Fibroblast of lung (primary cell): ENCODE measurements around the gene CES2. TPM values are rescaled to one million over a fixed set of nuclear protein-coding genes. Genes with fewer than 3 reads are reported as not detected.

Source experiments
- DNase-seq, 2 donors: peaks; one replicate each; pipeline versions ENCODE4 v3.0.0 to v3.0.0-alpha.2; 2010; ENCODE audit warnings: low read depth in 2 of 2
- H2AFZ ChIP-seq: 2 replicates; pipeline ENCODE4 v1.5.1; 2012; ENCODE audit warnings: low read length, control low read depth, inconsistent platforms
- H3K27ac ChIP-seq: 2 replicates; pipeline ENCODE4 v1.5.1; 2011; ENCODE audit warnings: low read length, control low read depth; ENCODE audit not compliant: insufficient read depth
- H3K27me3 ChIP-seq: 2 replicates; pipeline ENCODE4 v1.5.1; 2011; ENCODE audit warnings: mild to moderate bottlenecking, low read length; ENCODE audit not compliant: control insufficient read depth, insufficient read depth
- H3K36me3 ChIP-seq: 2 replicates; pipeline ENCODE4 v1.5.1; 2011; ENCODE audit warnings: low read length; ENCODE audit not compliant: control insufficient read depth, insufficient read depth
- H3K4me1 ChIP-seq: 2 replicates; pipeline ENCODE4 v1.5.1; 2011; ENCODE audit warnings: low read length; ENCODE audit not compliant: control insufficient read depth, insufficient read depth; ENCODE audit errors: extremely low read depth
- H3K4me2 ChIP-seq: 2 replicates; pipeline ENCODE4 v1.5.1; 2011; ENCODE audit warnings: low read length, control low read depth; ENCODE audit not compliant: insufficient read depth; ENCODE audit errors: extremely low read depth
- H3K4me3 ChIP-seq, 4 experiments: fragments of 200-600 bp in 1 of 4; sonication (generic) in 1 of 4; replicated peaks in 1 of 4; 2 replicates each; pipeline ENCODE4 v1.5.1; 2011 to 2016; ENCODE audit warnings: low read length in 4 of 4, low read depth in 3 of 4, mild to moderate bottlenecking in 3 of 4, control low read depth in 2 of 4, inconsistent platforms in 1 of 4, mixed read lengths in 1 of 4; ENCODE audit not compliant: insufficient read depth in 1 of 4; ENCODE audit errors: control extremely low read depth in 1 of 4
- H3K79me2 ChIP-seq: 2 replicates; pipeline ENCODE4 v1.5.1; 2012; ENCODE audit warnings: mild to moderate bottlenecking, low read length, inconsistent platforms; ENCODE audit not compliant: control insufficient read depth, insufficient read depth
- H3K9ac ChIP-seq: 2 replicates; pipeline ENCODE4 v1.5.1; 2011; ENCODE audit warnings: mild to moderate bottlenecking, low read length, control low read depth; ENCODE audit not compliant: insufficient read depth
- H3K9me3 ChIP-seq: 2 replicates; pipeline ENCODE4 v1.5.1; 2012; ENCODE audit warnings: low read depth, low read length; ENCODE audit not compliant: control insufficient read depth, insufficient read depth
- H4K20me1 ChIP-seq: 2 replicates; pipeline ENCODE4 v1.5.1; 2011; ENCODE audit warnings: low read length; ENCODE audit not compliant: control insufficient read depth, insufficient read depth; ENCODE audit errors: extremely low read depth
- EZH2 ChIP-seq: IDR thresholded peaks from 2 replicates; pipeline ENCODE4 v1.5.1; 2012; ENCODE audit warnings: low read length, control low read depth, mild to moderate bottlenecking; ENCODE audit errors: missing control alignments
- polyA plus RNA-seq, 2 donors: library from polyadenylated mRNA; depleted of rRNA in 1 of 2; stranded (reverse) in 1 of 2; unstranded in 1 of 2; fragments of >200 nt; gene quantifications; 2 replicates each; pipeline ENCODE4 v1.2.1, GENCODE V29; 2011 to 2012; ENCODE audit warnings: missing spikeins in 1 of 2
- total RNA-seq: library from RNA; depleted of rRNA; stranded (reverse); fragments of >200 nt; gene quantifications from 2 replicates; pipeline ENCODE4 v1.2.1, GENCODE V29; 2014
- TF ChIP-seq, protein P1 (sequence below), 2 donors: IDR thresholded peaks in 1 of 2; conservative IDR thresholded peaks in 1 of 2; 1 replicate in 1 of 2; 2 replicates in 1 of 2; pipeline ENCODE4 v1.5.1; 2011 to 2012; ENCODE audit warnings: low read length in 2 of 2, control low read depth in 1 of 2, inconsistent platforms in 1 of 2, low read depth in 1 of 2, mild to moderate bottlenecking in 1 of 2

CES2 gene
- total and polyA plus RNA-seq, 2 donors (not counting 1 experiment from before 2014, with no cell fraction given), result 22.9 to 47.6 TPM

DNA sequence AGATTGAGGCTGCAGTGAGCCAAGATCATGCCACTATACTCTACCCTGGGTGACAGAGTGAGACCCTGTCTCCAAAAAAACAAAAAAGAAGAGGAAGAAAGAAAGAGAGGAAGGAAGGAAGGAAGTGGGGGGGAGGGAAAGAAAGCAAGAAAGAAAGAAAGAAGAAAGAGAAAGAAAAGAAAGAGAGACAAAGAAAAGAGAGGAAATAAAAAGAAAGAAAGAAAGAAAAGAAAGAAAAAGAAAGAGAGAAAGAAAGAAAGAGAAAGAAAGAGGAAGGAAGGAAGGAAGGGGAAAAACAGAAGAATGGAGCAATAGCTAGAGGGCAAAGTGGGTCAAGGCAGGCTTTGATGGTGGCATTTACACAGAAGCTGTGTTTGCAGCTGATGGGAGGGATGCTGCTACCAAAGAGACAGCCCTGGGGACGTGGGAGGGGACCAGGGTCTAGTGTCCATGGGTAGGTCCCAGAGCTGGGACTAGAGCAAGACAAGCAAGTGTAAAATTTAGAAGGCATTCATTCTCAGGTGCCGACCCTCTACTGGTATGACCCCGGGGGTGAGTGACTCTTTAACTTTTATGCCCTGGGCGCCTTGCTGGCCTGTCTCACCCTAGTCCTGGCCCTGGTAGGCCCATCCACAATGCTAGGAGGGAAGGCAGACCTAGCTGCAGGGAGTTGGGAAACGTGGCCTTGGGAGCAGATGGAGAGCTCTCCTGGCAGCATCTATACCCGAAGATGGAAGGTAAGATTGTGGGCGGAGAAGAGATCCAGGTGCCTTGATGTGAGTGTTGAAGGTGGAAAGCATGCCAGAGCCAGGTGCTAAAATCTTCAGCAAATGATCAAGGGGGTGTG, 23.8 kb downstream of the CES2 start:
- Histone ChIP-seq H3K9ac (no peak overlapping the region), H3K4me1 (no peaks in the 10 kb centered on the region), H4K20me1 (no peaks in the 10 kb centered on the region), H3K79me2 (no peaks in the 10 kb centered on the region), H3K36me3 (no peaks in the 10 kb centered on the region), H3K27ac (no peak overlapping the region), H3K9me3 (no peaks in the 10 kb centered on the region), H2AFZ (no peak overlapping the region), H3K4me3 (no peak overlapping the region), H3K27me3 (peaks cover 7% of the 10 kb centered on the region), H3K4me2 (no peak overlapping the region)
- TF ChIP-seq, protein P1, sequence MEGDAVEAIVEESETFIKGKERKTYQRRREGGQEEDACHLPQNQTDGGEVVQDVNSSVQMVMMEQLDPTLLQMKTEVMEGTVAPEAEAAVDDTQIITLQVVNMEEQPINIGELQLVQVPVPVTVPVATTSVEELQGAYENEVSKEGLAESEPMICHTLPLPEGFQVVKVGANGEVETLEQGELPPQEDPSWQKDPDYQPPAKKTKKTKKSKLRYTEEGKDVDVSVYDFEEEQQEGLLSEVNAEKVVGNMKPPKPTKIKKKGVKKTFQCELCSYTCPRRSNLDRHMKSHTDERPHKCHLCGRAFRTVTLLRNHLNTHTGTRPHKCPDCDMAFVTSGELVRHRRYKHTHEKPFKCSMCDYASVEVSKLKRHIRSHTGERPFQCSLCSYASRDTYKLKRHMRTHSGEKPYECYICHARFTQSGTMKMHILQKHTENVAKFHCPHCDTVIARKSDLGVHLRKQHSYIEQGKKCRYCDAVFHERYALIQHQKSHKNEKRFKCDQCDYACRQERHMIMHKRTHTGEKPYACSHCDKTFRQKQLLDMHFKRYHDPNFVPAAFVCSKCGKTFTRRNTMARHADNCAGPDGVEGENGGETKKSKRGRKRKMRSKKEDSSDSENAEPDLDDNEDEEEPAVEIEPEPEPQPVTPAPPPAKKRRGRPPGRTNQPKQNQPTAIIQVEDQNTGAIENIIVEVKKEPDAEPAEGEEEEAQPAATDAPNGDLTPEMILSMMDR (conservative IDR thresholded peaks at IDR 0.05 in 1 of 2, IDR thresholded peaks at IDR 0.05 in 1 of 2; ENCODE audit: low read depth in 1 of 2, low read length in 2 of 2), result no peak
- TF ChIP-seq EZH2, result no peak
- no peak for DNase-seq

DNA sequence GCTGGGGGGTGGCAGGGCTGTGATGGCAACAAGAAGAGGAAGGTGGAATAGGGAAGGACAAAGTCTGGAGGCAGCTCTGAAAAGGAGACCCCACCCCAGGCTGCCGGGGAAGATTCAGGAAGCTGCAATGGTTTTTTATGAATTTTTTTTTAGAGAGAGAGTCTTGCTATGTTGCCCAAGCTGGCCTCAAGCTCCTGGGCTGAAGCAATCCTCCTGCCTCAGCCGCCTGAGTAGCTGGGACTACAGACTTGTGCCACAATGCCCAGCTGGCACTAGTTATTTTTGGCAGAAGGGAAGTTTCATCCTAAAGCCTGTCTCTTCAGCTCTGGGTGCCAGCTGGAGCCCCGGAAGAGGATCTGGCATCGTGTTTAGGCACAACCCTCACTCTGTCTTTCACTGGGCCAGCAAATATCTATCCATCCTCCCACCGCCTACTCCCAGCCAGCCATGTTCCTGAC, 24.4 kb downstream of the CES2 start:
- no peaks in the 10 kb centered on the region for H3K79me2 ChIP-seq
- no peaks in the 10 kb centered on the region for H4K20me1 ChIP-seq
- H3K9ac ChIP-seq, result no peak overlapping the region
- no peak overlapping the region for H3K4me3 ChIP-seq
- no peak overlapping the region for H2AFZ ChIP-seq
- no peaks in the 10 kb centered on the region for H3K4me1 ChIP-seq
- peaks cover 7% of the 10 kb centered on the region for H3K27me3 ChIP-seq
- TF ChIP-seq, protein P1 (conservative IDR thresholded peaks at IDR 0.05 in 1 of 2, IDR thresholded peaks at IDR 0.05 in 1 of 2; ENCODE audit: low read depth in 1 of 2, low read length in 2 of 2), result no peak
- TF ChIP-seq EZH2, result no peak
- no peaks in the 10 kb centered on the region for H3K9me3 ChIP-seq
- no peak overlapping the region for H3K27ac ChIP-seq
- no peak overlapping the region for H3K4me2 ChIP-seq
- H3K36me3 ChIP-seq, result no peaks in the 10 kb centered on the region
- no peak for DNase-seq

DNA sequence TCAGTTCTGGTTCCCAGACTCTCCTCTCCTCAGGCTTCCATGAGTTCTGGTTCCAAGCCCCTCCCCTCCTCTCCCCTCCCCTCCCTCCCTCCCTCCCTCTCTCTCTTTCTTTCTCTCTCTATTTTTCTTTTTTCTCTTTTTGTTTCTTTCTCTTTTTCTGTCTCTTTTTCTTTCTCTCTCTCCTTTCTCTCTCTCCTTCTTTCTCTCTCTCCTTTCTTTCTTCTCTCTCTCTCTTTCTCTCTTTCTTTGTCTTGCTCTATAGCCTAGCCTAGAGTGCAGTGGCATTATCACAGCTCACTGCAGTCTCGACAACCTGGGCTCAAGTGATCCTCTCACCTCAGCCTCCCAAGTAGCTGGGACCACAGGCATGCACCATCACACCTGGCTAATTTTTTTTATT, 25.0 kb downstream of the CES2 start:
- Histone ChIP-seq H3K79me2 (no peaks in the 10 kb centered on the region), H3K9ac (no peak overlapping the region)
- DNase-seq, result no peak

More for the DNA sequence above, 25.0 kb downstream of the CES2 start:
- H3K4me3 ChIP-seq, result no peak overlapping the region
- H3K9me3 ChIP-seq, result no peaks in the 10 kb centered on the region
- no peaks in the 10 kb centered on the region for H3K36me3 ChIP-seq
- no peaks in the 10 kb centered on the region for H4K20me1 ChIP-seq
- H3K27ac ChIP-seq, result no peak overlapping the region
- no peak overlapping the region for H3K4me2 ChIP-seq
- H3K4me1 ChIP-seq, result no peaks in the 10 kb centered on the region
- H3K27me3 ChIP-seq, result peaks cover 9% of the 10 kb centered on the region
- no peak overlapping the region for H2AFZ ChIP-seq
- no peak for TF ChIP-seq EZH2
- TF ChIP-seq, protein P1 (conservative IDR thresholded peaks at IDR 0.05 in 1 of 2, IDR thresholded peaks at IDR 0.05 in 1 of 2; ENCODE audit: low read depth in 1 of 2, low read length in 2 of 2), result no peak
